BJ (cell line): ENCODE results near the gene SMARCA5. TPM values are rescaled to one million over a fixed set of nuclear protein-coding genes. Genes with fewer than 3 reads are reported as not detected.

ENCODE experiments used
- CTCF ChIA-PET: fragments of 350-600 bp; formaldehyde crosslinking; extraction: SDS; loops from one replicate; lab custom pipeline; 2021; ENCODE audit warnings: antibody characterized with exemption, inconsistent platforms; lab: Yijun Ruan, JAX
- POLR2A ChIA-PET: fragments of 300-600 bp; sonication (Branson Sonifier 250); formaldehyde crosslinking; extraction: SDS; loops from one replicate; lab custom pipeline; 2021; ENCODE audit warnings: antibody characterized with exemption; lab: Charles Lee
- DNase-seq: peaks from one replicate; pipeline ENCODE4 v3.0.0-alpha.2; 2011; ENCODE audit warnings: low read depth
- H3K27me3 ChIP-seq: 2 replicates; pipeline ENCODE4 v1.6.0; 2011; ENCODE audit warnings: low read length; ENCODE audit not compliant: control insufficient read depth, insufficient read depth
- H3K36me3 ChIP-seq: 2 replicates; pipeline ENCODE4 v1.5.1; 2011; ENCODE audit warnings: low read length; ENCODE audit not compliant: control insufficient read depth, insufficient read depth
- H3K4me3 ChIP-seq: 2 replicates; pipeline ENCODE4 v1.5.1; 2011; ENCODE audit warnings: low read depth, mild to moderate bottlenecking, control low read depth, low read length
- polyA plus RNA-seq: library from polyadenylated mRNA; depleted of rRNA; stranded (reverse); fragments of >200 nt; gene quantifications from 2 replicates; pipeline ENCODE4 v1.2.3, GENCODE V29; 2011
- TF ChIP-seq, protein P1 (sequence below): IDR thresholded peaks from 2 replicates; pipeline ENCODE4 v1.5.1; 2011; ENCODE audit warnings: low read depth, mild to moderate bottlenecking, control low read depth, inconsistent platforms, low read length, moderate library complexity; ENCODE audit not compliant: insufficient read depth

Gene SMARCA5
- polyA plus RNA-seq, 1 experiment: 6.3 TPM

DNA sequence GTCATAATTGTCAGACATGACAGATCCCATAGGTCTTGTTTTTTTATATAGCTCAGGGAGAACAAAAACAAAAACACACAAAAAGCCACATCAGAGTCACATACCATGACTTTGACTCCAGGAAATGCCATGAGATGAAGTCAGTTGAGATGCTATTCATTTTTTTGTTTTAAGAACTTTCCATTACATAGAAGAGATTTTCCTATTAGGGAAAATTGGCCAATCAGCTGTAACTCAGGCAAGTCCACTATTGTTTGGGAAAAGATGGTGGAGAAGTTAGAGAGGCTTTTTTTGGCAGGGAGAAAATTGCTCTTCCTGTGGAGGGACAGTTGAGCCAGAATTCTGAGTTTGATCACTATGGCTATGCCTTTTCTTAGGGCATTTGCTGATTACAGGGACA, 72.6 kb downstream of the SMARCA5 start:
- TF ChIP-seq, protein P1, sequence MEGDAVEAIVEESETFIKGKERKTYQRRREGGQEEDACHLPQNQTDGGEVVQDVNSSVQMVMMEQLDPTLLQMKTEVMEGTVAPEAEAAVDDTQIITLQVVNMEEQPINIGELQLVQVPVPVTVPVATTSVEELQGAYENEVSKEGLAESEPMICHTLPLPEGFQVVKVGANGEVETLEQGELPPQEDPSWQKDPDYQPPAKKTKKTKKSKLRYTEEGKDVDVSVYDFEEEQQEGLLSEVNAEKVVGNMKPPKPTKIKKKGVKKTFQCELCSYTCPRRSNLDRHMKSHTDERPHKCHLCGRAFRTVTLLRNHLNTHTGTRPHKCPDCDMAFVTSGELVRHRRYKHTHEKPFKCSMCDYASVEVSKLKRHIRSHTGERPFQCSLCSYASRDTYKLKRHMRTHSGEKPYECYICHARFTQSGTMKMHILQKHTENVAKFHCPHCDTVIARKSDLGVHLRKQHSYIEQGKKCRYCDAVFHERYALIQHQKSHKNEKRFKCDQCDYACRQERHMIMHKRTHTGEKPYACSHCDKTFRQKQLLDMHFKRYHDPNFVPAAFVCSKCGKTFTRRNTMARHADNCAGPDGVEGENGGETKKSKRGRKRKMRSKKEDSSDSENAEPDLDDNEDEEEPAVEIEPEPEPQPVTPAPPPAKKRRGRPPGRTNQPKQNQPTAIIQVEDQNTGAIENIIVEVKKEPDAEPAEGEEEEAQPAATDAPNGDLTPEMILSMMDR: no peak
- ChIA-PET CTCF (no interaction called here), POLR2A (no interaction called here)
- peak; percentile 39 for DNase-seq
- no peaks in the 10 kb centered on the region for H3K27me3 ChIP-seq
- H3K4me3 ChIP-seq: no peak overlapping the region
- no peaks in the 10 kb centered on the region for H3K36me3 ChIP-seq

DNA sequence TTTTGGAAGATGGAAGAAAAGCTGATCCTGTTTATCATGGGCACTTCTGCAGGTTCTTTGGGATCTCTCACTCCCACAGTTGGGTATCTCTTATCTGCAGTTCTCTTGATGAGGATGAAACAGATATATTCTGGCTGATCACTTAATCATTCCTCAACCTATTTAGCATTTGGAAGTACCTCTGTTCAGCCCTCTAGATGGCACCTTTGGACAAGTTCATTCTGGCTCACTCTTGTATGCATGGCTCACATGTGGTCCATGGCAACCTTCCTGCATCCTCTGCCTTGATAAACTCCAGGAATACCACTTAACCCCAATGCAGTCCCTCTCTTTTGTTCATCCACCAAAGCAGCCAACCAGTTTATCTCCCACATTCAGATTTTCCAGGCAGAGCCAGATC, 74.2 kb downstream of the SMARCA5 start:
- H3K36me3 ChIP-seq: no peaks in the 10 kb centered on the region
- no peak for DNase-seq
- no peak overlapping the region for H3K4me3 ChIP-seq
- TF ChIP-seq, protein P1: no peak
- H3K27me3 ChIP-seq: no peaks in the 10 kb centered on the region
- ChIA-PET CTCF (no interaction called here), POLR2A (no interaction called here)

DNA sequence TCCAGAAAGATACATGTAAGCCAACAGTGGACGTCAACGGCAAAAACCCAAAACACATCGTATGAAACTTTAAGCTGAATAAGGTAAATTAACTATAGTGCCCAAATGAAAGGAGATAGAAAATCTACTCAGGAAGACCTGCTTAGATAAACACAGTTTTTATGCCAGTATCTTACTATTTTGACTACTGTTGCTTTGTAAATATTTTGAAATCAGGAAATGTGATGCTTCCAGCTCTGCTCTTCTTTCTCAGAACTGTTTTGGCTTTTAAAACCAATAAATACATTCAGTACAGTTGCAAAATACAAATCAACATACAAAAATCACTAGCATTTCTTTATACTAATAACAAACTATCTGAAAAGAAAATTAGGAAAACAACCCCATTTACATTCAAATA, 83.8 kb downstream of the SMARCA5 start:
- TF ChIP-seq, protein P1: no peak
- CTCF ChIA-PET: no interaction called here
- H3K4me3 ChIP-seq: no peak overlapping the region
- no peaks in the 10 kb centered on the region for H3K27me3 ChIP-seq
- no peak for DNase-seq
- POLR2A ChIA-PET: no interaction called here
- no peaks in the 10 kb centered on the region for H3K36me3 ChIP-seq

DNA sequence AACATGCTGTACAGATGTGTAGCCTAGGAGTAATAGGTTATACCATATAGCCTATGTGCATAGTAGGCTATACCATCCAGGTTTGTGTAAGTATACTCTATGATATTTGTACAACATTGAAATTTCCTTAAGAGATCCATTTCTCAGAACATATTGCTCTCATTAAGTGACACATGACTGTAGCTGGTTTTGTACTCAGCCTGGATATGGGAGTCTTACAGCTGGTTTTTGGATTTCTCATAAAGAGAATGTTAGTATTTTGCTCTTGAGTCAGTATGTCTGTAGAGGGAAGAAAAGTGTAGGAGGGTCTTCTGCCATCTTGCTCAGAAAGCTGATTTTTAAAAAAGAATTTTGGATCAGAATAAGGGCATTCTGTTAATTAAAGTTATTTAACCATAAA, 85.3 kb downstream of the SMARCA5 start:
- no peak overlapping the region for H3K4me3 ChIP-seq
- ChIA-PET CTCF (no interaction called here), POLR2A (no interaction called here)
- H3K27me3 ChIP-seq: no peaks in the 10 kb centered on the region
- no peak for DNase-seq
- H3K36me3 ChIP-seq: no peaks in the 10 kb centered on the region
- TF ChIP-seq, protein P1: no peak

DNA sequence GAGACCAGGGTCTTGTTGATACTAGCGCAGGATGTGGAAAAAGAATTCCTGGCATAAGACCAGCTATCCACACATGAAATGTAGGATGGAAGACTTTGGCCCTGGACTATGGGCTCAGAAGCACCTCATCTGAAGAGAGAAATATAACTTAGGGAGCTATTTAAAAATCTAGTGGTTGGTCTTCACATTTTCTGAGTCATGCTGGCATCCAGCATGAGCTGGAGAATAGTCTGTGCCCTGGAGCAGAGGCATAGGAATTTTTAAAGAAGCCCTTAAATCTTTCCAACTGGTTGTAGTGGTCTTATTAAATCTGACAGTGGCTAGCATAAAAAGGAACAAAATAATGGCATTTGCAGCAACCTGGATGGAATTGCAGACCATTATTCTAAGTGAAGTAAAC, 86.3 kb downstream of the SMARCA5 start:
- DNase-seq: no peak
- H3K4me3 ChIP-seq: no peak overlapping the region
- CTCF ChIA-PET: no interaction called here
- TF ChIP-seq, protein P1: no peak
- no peaks in the 10 kb centered on the region for H3K27me3 ChIP-seq
- H3K36me3 ChIP-seq: no peaks in the 10 kb centered on the region
- POLR2A ChIA-PET: no interaction called here
